ENCODE measurements around the gene VAMP3. TPM values are rescaled to one million over a fixed set of nuclear protein-coding genes. Genes with fewer than 3 reads are reported as not detected.

The VAMP3 gene
- total and polyA plus RNA-seq, 2 donors (not counting 1 experiment from before 2014, with no cell fraction given) = 22.4 to 49.6 TPM

GRCh38 chr1:7783178-7783711 lies 12.1 kb downstream of the VAMP3 start:
- DNase-seq (peak; percentile 63), ATAC-seq (ENCODE audit: low read depth) (peak; percentile 13)
- no peaks in the 10 kb centered on the region for H3K27me3 ChIP-seq (replicated peaks in 1 of 4; ENCODE audit: control extremely low read depth in 1 of 4, control insufficient read depth in 3 of 4, insufficient read depth in 4 of 4, low read length in 3 of 4)
- H4K20me1 ChIP-seq (ENCODE audit: control insufficient read depth, insufficient read depth, low read length, poor library complexity, severe bottlenecking) = no peaks in the 10 kb centered on the region
- peaks cover 21% of the 10 kb centered on the region for H3K4me1 Mint-ChIP-seq
- CTCF ChIA-PET = no interaction called here
- intact Hi-C loops (cut with micrococcal nuclease) = loop anchor here (1.0 to 10.0 kb wide), 2 partner anchors 12 to 1788 kb away; partner anchors contain the start of genes NPHP4 and VAMP3
- peaks cover 0 to 7% (median 0%) of the 10 kb centered on the region in 3 donors for H3K9me3 ChIP-seq (ENCODE audit: control extremely low read depth in 1 of 3, control insufficient read depth in 2 of 3, insufficient read depth in 1 of 3, low read length in 2 of 3)
- H3K4me3 ChIP-seq (ENCODE audit: control extremely low read depth in 1 of 5, extremely low read depth in 1 of 5, insufficient read depth in 1 of 5, low read depth in 2 of 5, low read length in 4 of 5) = peak overlapping the region in 4 of 5 experiments; percentile 26 to 69 (median 62)
- no peak for TF ChIP-seq CTCF (IDR thresholded peaks at IDR 0.05)
- no peak for TF ChIP-seq EZH2 (IDR thresholded peaks at IDR 0.05; ENCODE audit: borderline replicate concordance, insufficient read depth, low read depth, low read length, poor library complexity, severe bottlenecking)
- no peaks in the 10 kb centered on the region for H3K79me2 ChIP-seq (ENCODE audit: control insufficient read depth, insufficient read depth, low read length)
- peak overlapping the region; percentile 90 for H3K4me2 ChIP-seq (replicated peaks; ENCODE audit: low read depth, low read length, poor library complexity, severe bottlenecking)
- peak overlapping the region in 1 of 2 donors; percentile 33 for H3K27ac ChIP-seq (ENCODE audit: low read length in 2 of 2)
- no peaks in the 10 kb centered on the region for H3K27me3 Mint-ChIP-seq
- peak overlapping the region; percentile 69 for H3K9ac ChIP-seq (ENCODE audit: low read length)
- WGBS (ENCODE audit: insufficient coverage) = 11% methylated on average over 11 of the region's 34 CpGs
- POLR2A ChIA-PET = interaction anchor here (1.7 kb wide), 1 partner anchor 12 kb away, joined by 5 read pairs; the partner anchor contains the start of gene VAMP3
- no peaks in the 10 kb centered on the region for H3K9me3 Mint-ChIP-seq (ENCODE audit: insufficient read depth)
- peak overlapping the region; percentile 41 for H3K27ac Mint-ChIP-seq
- peak overlapping the region; percentile 80 for H3K4me3 Mint-ChIP-seq
- H2AFZ ChIP-seq (ENCODE audit: insufficient read depth, low read depth, low read length, poor library complexity, severe bottlenecking) = peak overlapping the region; percentile 81
- peaks cover 5 to 16% of the 10 kb centered on the region in 2 experiments for H3K36me3 ChIP-seq (replicated peaks in 1 of 2; ENCODE audit: control extremely low read depth in 1 of 2, control insufficient read depth in 1 of 2, extremely low read depth in 1 of 2, insufficient read depth in 2 of 2, low read length in 1 of 2)
- peaks cover 8 to 22% of the 10 kb centered on the region in 2 donors for H3K4me1 ChIP-seq (ENCODE audit: control insufficient read depth in 2 of 2, insufficient read depth in 2 of 2, low read length in 2 of 2)
